Suprapubic skin (tissue), 4 donors: Measurements from ENCODE around the gene TUBB4B.

ENCODE experiments used
- EP300 ChIP-seq: sonication (generic); formaldehyde crosslinking; IDR thresholded peaks from one replicate; pipeline ENCODE4 v1.6.1; 2017; ENCODE audit warnings: antibody characterized with exemption
- POLR2A ChIP-seq, 2 donors: fragments of 450-650 bp; IDR thresholded peaks; one replicate each; pipeline ENCODE4 v1.6.1; 2017; ENCODE audit warnings: antibody characterized with exemption in 2 of 2, mild to moderate bottlenecking in 2 of 2, moderate library complexity in 2 of 2
- POLR2AphosphoS5 ChIP-seq, 3 donors: sonication (generic); formaldehyde crosslinking; IDR thresholded peaks; one replicate each; pipeline ENCODE4 v1.6.1; 2017; ENCODE audit warnings: antibody characterized with exemption in 3 of 3
- TF ChIP-seq, protein P1 (sequence below), 2 donors: fragments of 200-600 bp in 1 of 2; fragments of 450-650 bp in 1 of 2; sonication (generic) in 1 of 2; IDR thresholded peaks; one replicate each; pipeline ENCODE4 v1.5.1; 2016 to 2019; ENCODE audit warnings: antibody characterized with exemption in 2 of 2, mild to moderate bottlenecking in 1 of 2, moderate library complexity in 1 of 2

DNA sequence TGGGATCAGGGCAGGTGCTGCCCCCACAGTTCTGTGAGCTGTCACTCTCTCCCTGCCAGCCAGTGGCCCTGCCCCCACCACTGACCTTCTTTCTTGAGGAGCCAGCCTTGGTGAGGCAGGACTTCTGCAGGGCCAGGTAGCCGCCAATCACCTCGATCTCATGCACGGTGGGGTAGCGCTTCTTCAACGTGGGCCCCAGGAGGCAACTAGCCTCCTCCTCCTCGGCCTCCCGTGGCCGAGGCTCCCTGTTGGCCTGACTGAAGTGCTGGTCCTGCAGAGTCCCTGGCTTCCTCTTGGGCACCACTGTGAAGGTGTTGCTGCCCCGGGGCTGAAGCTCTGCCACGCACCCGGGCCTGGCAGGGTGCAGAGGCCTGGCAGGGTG is 42.2 kb upstream of the TUBB4B start:
- TF ChIP-seq POLR2A (IDR thresholded peaks at IDR 0.05), result no peak
- TF ChIP-seq, protein P1, sequence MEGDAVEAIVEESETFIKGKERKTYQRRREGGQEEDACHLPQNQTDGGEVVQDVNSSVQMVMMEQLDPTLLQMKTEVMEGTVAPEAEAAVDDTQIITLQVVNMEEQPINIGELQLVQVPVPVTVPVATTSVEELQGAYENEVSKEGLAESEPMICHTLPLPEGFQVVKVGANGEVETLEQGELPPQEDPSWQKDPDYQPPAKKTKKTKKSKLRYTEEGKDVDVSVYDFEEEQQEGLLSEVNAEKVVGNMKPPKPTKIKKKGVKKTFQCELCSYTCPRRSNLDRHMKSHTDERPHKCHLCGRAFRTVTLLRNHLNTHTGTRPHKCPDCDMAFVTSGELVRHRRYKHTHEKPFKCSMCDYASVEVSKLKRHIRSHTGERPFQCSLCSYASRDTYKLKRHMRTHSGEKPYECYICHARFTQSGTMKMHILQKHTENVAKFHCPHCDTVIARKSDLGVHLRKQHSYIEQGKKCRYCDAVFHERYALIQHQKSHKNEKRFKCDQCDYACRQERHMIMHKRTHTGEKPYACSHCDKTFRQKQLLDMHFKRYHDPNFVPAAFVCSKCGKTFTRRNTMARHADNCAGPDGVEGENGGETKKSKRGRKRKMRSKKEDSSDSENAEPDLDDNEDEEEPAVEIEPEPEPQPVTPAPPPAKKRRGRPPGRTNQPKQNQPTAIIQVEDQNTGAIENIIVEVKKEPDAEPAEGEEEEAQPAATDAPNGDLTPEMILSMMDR (IDR thresholded peaks at IDR 0.05), result no peak
- TF ChIP-seq POLR2AphosphoS5 (IDR thresholded peaks at IDR 0.05), result no peak
- no peak for TF ChIP-seq EP300
